Measurements from ENCODE around the gene MC1R.

Gene MC1R

GRCh38 chr16:89936508-89936907, 17.8 kb downstream of the MC1R start:
- CTCF ChIA-PET: interaction anchor here (1.2 kb wide), 1 partner anchor 26 kb away, joined by 3 read pairs; no protein-coding TSS in a partner anchor
- POLR2A ChIA-PET: interaction anchor here (1.2 kb wide), 1 partner anchor 14 kb away, joined by 3 read pairs; no protein-coding TSS in a partner anchor
- TF ChIP-seq CTCF (IDR thresholded peaks at IDR 0.05; ENCODE audit: insufficient read depth, low read length, missing control alignments): no peak
- H3K4me3 ChIP-seq (ENCODE audit: low read depth, low read length): no peak overlapping the region
- DNase-seq (ENCODE audit: low read depth, low spot score): no peak

GRCh38 chr16:89936981-89937380, 18.3 kb downstream of the MC1R start:
- H3K4me3 ChIP-seq (ENCODE audit: low read depth, low read length): no peak overlapping the region
- TF ChIP-seq CTCF (IDR thresholded peaks at IDR 0.05; ENCODE audit: insufficient read depth, low read length, missing control alignments): no peak
- ChIA-PET CTCF (interaction anchor here (1.2 kb wide), 1 partner anchor 27 kb away, joined by 3 read pairs; no protein-coding TSS in a partner anchor), POLR2A (interaction anchor here (1.2 kb wide), 1 partner anchor 15 kb away, joined by 3 read pairs; no protein-coding TSS in a partner anchor)
- DNase-seq (ENCODE audit: low read depth, low spot score): no peak

- no peak overlapping the region for H3K4me3 ChIP-seq (ENCODE audit: low read depth, low read length)
- no peak for TF ChIP-seq CTCF (IDR thresholded peaks at IDR 0.05; ENCODE audit: insufficient read depth, low read length, missing control alignments)
- DNase-seq (ENCODE audit: low read depth, low spot score): no peak
- POLR2A ChIA-PET: no interaction called here
- CTCF ChIA-PET: interaction anchor here (1.1 kb wide), 1 partner anchor 10 kb away, joined by 3 read pairs; no protein-coding TSS in a partner anchor
These were observed 19.7 kb downstream of the MC1R start for GRCh38 chr16:89938175-89938885.

GRCh38 chr16:89944773-89945172, 26.1 kb downstream of the MC1R start:
- ChIA-PET POLR2A (no interaction called here), CTCF (interaction anchor here (1.3 kb wide), 1 partner anchor 13 kb away, joined by 3 read pairs; no protein-coding TSS in a partner anchor)
- H3K4me3 ChIP-seq (ENCODE audit: low read depth, low read length): no peak overlapping the region
- DNase-seq (ENCODE audit: low read depth, low spot score): no peak
- no peak for TF ChIP-seq CTCF (IDR thresholded peaks at IDR 0.05; ENCODE audit: insufficient read depth, low read length, missing control alignments)

GRCh38 chr16:89945654-89946053, 27.0 kb downstream of the MC1R start:
- TF ChIP-seq CTCF (IDR thresholded peaks at IDR 0.05; ENCODE audit: insufficient read depth, low read length, missing control alignments): no peak

GRCh38 chr16:89946515-89946914, 27.9 kb downstream of the MC1R start:
- POLR2A ChIA-PET: no interaction called here
- TF ChIP-seq CTCF (IDR thresholded peaks at IDR 0.05; ENCODE audit: insufficient read depth, low read length, missing control alignments): no peak
- DNase-seq (ENCODE audit: low read depth, low spot score): no peak
- CTCF ChIA-PET: no interaction called here
- no peak overlapping the region for H3K4me3 ChIP-seq (ENCODE audit: low read depth, low read length)

More at GRCh38 chr16:89945654-89946053, 27.0 kb downstream of the MC1R start:
- DNase-seq (ENCODE audit: low read depth, low spot score): no peak
- ChIA-PET CTCF (interaction anchor here (1.3 kb wide), 1 partner anchor 14 kb away, joined by 3 read pairs; no protein-coding TSS in a partner anchor), POLR2A (no interaction called here)
- no peak overlapping the region for H3K4me3 ChIP-seq (ENCODE audit: low read depth, low read length)

Measured in AG04449 (cell line).